ENCODE measurements around the gene MRPL58.

- TF ChIP-seq CTCF (IDR thresholded peaks at IDR 0.05; ENCODE audit: control extremely low read depth in 1 of 3, insufficient read depth in 1 of 3, low read depth in 1 of 3, low read length in 3 of 3) (peak in 1 of 3 experiments; percentile 11; a peak in 1 of 4 replicates), CHD1 (IDR thresholded peaks at IDR 0.05; ENCODE audit: low read depth, low read length) (no peak), MAX (IDR thresholded peaks at IDR 0.05) (peak; percentile 62; the same call in 1 of the 2 replicates), EZH2 (IDR thresholded peaks at IDR 0.05; ENCODE audit: low read depth, low read length, severe bottlenecking) (peak; percentile 48), POLR2A (IDR thresholded peaks at IDR 0.05; ENCODE audit: control extremely low read depth in 1 of 2, low read depth in 2 of 2, low read length in 2 of 2) (peak; percentile 94 to 97)
Measured at GRCh38 chr17:74981979-74982662, 30.3 kb upstream of the MRPL58 start.
